ENCODE results near the gene GAS7.

Gene GAS7

GRCh38 chr17:9868552-9868951 lies 329.9 kb downstream of the GAS7 start:
- DNase-seq = no peak

- no peak for DNase-seq
These were observed 332.8 kb downstream of the GAS7 start for GRCh38 chr17:9865586-9865985.

- no peak for DNase-seq
These were observed 335.5 kb downstream of the GAS7 start for GRCh38 chr17:9862949-9863348.

- DNase-seq = no peak
These were observed 336.2 kb downstream of the GAS7 start for GRCh38 chr17:9862220-9862619.

GRCh38 chr17:9860851-9861250 lies 337.6 kb downstream of the GAS7 start:
- DNase-seq = no peak
